Psoas muscle (tissue), 8 donors: ENCODE data around the gene UNK. TPM values are rescaled to one million over a fixed set of nuclear protein-coding genes. Genes with fewer than 3 reads are reported as not detected.

Experiments
- ATAC-seq, 4 donors: fragments of 200-7000 bp; cut with Tn5 transposase; one replicate each; pipeline ENCODE4 v1.9.1; 2020; ENCODE audit warnings: moderate library complexity in 3 of 4, mild to moderate bottlenecking in 2 of 4
- DNase-seq, 2 donors: peaks; one replicate each; pipeline ENCODE4 v3.0.0-alpha.2; 2020
- H3K27ac ChIP-seq: fragments of 200-600 bp; one replicate; pipeline ENCODE4 v1.8.0; 2022
- H3K27me3 ChIP-seq, 3 donors: fragments of 200-600 bp in 1 of 3; one replicate each; pipeline versions ENCODE4 v1.6.1 to v1.8.0; 2013 to 2022; ENCODE audit warnings: low read length in 2 of 3, mild to moderate bottlenecking in 2 of 3, moderate library complexity in 1 of 3; ENCODE audit not compliant: insufficient read depth in 3 of 3
- H3K36me3 ChIP-seq, 2 donors: fragments of 200-600 bp in 1 of 2; one replicate each; pipeline versions ENCODE4 v1.6.1 to v1.8.0; 2013 to 2022; ENCODE audit warnings: low read depth in 1 of 2, mild to moderate bottlenecking in 1 of 2, moderate library complexity in 1 of 2; ENCODE audit not compliant: insufficient read depth in 1 of 2
- H3K4me1 ChIP-seq: fragments of 200-600 bp; one replicate; pipeline ENCODE4 v1.8.0; 2022
- H3K4me3 ChIP-seq: fragments of 200-600 bp; one replicate; pipeline ENCODE4 v1.8.0; 2022; ENCODE audit warnings: mild to moderate bottlenecking
- H3K9me3 ChIP-seq: fragments of 200-600 bp; one replicate; pipeline ENCODE4 v1.8.0; 2022
- WGBS, 3 donors: extraction: QIAGEN DNeasy Blood & Tissue Kit; methylation state at CpG; one replicate each; pipeline versions ENCODE4 v1.1.6 to v1.1.7; 2013; 5-methylcytosine and 5-hydroxymethylcytosine counted together
- intact Hi-C, 2 donors: fragments of 100-400 bp; cut with DNase I; formaldehyde crosslinking; loops; one replicate each; pipeline versions ENCODE4 v1.11.0 to v1.14.2; 2022
- polyA plus RNA-seq, 3 donors: library from polyadenylated mRNA; stranded (reverse); fragments of 200-250 nt; gene quantifications; one replicate each; pipeline ENCODE4 v1.2.3, GENCODE V29; 2013
- total RNA-seq, 4 donors: library from RNA; stranded (reverse); fragmentation: NEBNext Ultra II Directional in 2 of 4; extraction: Animal tissue kit (Norgen Biotek cat#: 25700) in 2 of 4; gene quantifications; one replicate each; pipeline versions ENCODE4 v1.2.1 to v1.2.4, GENCODE V29; 2021 to 2023
- TF ChIP-seq, protein P1 (sequence below): fragments of 200-600 bp; IDR thresholded peaks from one replicate; pipeline ENCODE4 v1.8.0; 2022; ENCODE audit warnings: antibody characterized with exemption
- donor health status: healthy with polysubstance abuse.
- donor health status: DM: no; HTN: no; CAD: no; lungs with moderate emphysema.
- donor health status: Bipolar disorder and iron deficiency.
- donor health status: healthy.
- donor health status: DM: yes; HTN: yes; CAD: no.
- donor health status: DM: no; HTN: no; CAD: no.
- donor health status: DM: no; HTN: no; CAD: no.
- donor health status: DM: yes; HTN: yes; CAD: no.

The UNK gene
- total and polyA plus RNA-seq, 7 donors, result 6.9 to 13.7 (median 8.2) TPM

DNA sequence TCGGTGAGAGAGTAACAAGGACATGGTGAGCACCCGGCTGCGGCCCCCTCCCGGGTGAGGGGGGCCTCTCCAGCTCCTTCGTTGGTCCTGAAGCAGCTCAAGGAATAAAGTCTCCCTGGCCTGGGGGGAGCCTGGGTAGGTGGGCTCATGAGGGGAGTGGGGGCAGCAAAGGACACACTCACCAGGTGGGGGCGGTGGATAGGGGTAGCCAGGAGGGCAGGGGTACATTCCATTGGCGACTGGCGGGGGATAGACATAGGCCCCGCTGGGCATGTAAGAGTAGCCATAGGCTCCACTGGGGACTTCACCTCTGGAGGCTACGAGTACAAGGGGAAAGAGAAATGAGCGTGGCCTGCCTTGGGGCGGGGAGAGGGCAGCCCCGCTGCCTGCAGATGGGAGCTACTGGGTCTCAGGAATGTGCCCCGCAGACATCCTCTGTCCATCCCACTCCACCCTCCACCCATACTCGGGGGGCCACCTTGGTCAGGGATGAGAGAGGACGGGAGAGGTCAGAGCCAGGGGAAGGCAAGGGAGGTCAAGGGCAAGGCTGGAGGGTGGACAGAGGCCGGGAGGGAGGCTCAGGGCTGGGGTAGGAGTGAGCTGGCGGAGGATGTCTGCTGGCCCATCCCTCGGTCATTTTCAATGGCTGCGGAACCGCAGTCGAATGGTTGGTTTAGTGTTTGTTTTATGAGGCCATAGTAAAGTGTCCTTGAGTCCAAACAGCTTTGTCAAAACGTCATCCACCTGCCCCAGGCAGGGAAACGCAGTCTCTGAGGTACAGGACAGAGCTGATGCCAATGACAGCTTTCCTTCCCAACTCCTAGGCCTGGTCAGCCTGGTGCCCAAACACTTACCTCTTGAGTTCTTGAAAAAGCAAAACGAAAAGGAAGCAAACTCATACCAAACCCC, 63.3 kb downstream of the UNK start:
- intact Hi-C loops, result loop anchor here (5.0 kb wide), 2 partner anchors 61 to 71 kb away; a partner anchor contains a TSS
- WGBS, 3 donors, result 83 to 84% (median 83%) methylated on average over 25 of the region's 25 CpGs

DNA sequence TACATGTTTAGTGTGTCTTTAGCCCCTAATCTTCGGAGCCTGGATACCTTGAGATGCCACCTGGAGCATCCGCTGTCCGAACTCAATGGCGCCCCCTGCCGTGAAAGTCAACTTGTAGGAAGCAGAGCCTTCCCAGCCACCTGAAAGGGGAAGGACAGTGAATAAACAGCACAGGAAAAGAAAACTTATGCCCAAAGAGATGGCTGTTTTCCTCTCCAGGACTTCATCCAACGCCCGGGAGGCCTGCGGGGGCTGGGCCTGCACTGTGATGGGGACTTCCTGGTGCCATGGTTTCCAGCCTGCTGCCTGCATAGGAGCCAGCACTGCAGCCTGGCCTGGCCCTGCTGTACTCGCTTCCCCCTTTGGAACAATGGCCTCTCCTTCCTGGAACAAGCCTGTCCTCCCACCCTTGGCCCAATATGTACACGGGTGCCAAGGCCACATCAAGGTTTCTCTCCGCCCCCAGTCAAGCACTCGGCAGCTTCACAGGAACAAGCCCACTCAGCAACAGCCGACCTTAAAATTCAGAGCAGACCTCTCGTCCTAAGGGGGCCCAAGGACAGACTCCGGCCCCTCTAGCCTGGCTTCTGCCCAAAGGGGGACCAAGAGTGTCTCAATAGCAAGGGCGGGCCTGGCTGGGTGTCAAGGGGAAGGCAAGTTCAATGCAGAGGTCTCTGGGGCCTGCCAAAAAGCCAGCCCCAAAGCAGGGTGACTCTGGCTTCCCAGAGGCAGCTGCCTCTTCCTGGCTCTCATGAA, 64.1 kb downstream of the UNK start:
- DNase-seq (peak; percentile 75 to 83), ATAC-seq (no peak)
- H3K27ac ChIP-seq, result peak overlapping the region; percentile 95
- H3K9me3 ChIP-seq, result no peaks in the 10 kb centered on the region
- WGBS, 3 donors, result 35 to 36% (median 35%) methylated on average over 16 of the region's 16 CpGs
- H3K27me3 ChIP-seq, result no peaks in the 10 kb centered on the region
- TF ChIP-seq, protein P1, sequence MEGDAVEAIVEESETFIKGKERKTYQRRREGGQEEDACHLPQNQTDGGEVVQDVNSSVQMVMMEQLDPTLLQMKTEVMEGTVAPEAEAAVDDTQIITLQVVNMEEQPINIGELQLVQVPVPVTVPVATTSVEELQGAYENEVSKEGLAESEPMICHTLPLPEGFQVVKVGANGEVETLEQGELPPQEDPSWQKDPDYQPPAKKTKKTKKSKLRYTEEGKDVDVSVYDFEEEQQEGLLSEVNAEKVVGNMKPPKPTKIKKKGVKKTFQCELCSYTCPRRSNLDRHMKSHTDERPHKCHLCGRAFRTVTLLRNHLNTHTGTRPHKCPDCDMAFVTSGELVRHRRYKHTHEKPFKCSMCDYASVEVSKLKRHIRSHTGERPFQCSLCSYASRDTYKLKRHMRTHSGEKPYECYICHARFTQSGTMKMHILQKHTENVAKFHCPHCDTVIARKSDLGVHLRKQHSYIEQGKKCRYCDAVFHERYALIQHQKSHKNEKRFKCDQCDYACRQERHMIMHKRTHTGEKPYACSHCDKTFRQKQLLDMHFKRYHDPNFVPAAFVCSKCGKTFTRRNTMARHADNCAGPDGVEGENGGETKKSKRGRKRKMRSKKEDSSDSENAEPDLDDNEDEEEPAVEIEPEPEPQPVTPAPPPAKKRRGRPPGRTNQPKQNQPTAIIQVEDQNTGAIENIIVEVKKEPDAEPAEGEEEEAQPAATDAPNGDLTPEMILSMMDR, result peak; percentile 57
- intact Hi-C loops, result loop anchor here (5.0 kb wide), 2 partner anchors 61 to 71 kb away; a partner anchor contains a TSS
- H3K4me3 ChIP-seq, result peak overlapping the region; percentile 6
- H3K36me3 ChIP-seq, result peaks cover 15 to 70% of the 10 kb centered on the region in 2 donors
- peaks cover 75% of the 10 kb centered on the region for H3K4me1 ChIP-seq

More for the DNA sequence above, 63.3 kb downstream of the UNK start:
- DNase-seq, result no peak
- peaks cover 67% of the 10 kb centered on the region for H3K4me1 ChIP-seq
- peaks cover 15 to 70% of the 10 kb centered on the region in 2 donors for H3K36me3 ChIP-seq
- ATAC-seq, result no peak
- H3K27ac ChIP-seq, result peak overlapping the region; percentile 95
- H3K4me3 ChIP-seq, result peak overlapping the region; percentile 6
- H3K9me3 ChIP-seq, result no peaks in the 10 kb centered on the region
- no peaks in the 10 kb centered on the region for H3K27me3 ChIP-seq
- TF ChIP-seq, protein P1, result no peak

DNA sequence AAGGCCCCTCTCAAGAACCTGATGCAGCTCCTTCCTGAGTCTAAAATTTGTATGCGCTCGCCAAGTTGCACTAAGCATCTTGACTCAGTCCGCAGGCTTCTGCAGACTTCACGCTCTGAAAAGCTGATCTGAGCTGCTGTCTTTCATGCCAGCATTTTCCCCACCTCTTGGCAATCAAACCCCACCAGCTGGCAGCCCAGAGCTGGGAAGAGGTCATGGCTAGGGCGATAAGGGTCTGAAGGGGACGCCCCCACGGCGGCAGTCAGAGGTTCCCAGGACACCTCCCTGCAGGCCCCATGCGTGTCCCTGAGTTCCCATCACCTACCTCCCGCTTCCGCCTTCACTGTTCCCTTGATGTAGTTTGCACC, 64.7 kb downstream of the UNK start:
- ATAC-seq (no peak), DNase-seq (no peak)
- H3K36me3 ChIP-seq, result peaks cover 15 to 70% of the 10 kb centered on the region in 2 donors
- H3K27me3 ChIP-seq, result no peaks in the 10 kb centered on the region
- H3K27ac ChIP-seq, result peak overlapping the region; percentile 95
- no peak overlapping the region for H3K4me3 ChIP-seq
- no peaks in the 10 kb centered on the region for H3K9me3 ChIP-seq
- 45 to 64% (median 47%) methylated on average over 11 of the region's 11 CpGs for WGBS, 3 donors
- TF ChIP-seq, protein P1, result no peak
- intact Hi-C loops, result loop anchor here (5.0 kb wide), 2 partner anchors 62 to 72 kb away; a partner anchor contains a TSS
- H3K4me1 ChIP-seq, result peaks cover 81% of the 10 kb centered on the region

DNA sequence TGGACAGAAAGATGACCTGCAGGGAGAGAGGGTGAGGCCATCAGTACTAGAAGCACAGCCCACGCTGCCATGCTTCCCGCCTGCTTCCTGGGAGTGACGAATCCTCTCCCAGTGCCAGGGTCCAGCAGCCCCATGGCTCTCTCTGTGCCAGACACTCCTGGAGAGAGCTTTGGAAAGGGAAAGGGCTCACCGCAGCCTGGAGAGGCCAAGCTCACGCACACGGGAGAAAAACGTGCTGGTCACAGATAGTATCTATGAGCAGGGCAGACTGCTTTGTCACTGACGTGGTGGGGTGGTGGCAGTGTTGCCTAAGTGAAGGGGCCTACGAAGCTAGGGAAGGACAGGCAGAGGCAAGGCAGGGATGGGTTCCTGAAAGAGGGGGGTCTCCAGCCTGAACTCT, 65.1 kb downstream of the UNK start:
- WGBS, 3 donors, result 49 to 53% (median 50%) methylated on average over 9 of the region's 9 CpGs
- Histone ChIP-seq H3K4me1 (peaks cover 79% of the 10 kb centered on the region), H3K36me3 (peaks cover 15 to 70% of the 10 kb centered on the region in 2 donors), H3K27me3 (no peaks in the 10 kb centered on the region), H3K27ac (peak overlapping the region; percentile 98), H3K4me3 (no peak overlapping the region), H3K9me3 (no peaks in the 10 kb centered on the region)
- intact Hi-C loops, result loop anchor here (5.0 kb wide), 2 partner anchors 62 to 72 kb away; a partner anchor contains a TSS
- DNase-seq (no peak), ATAC-seq (no peak)
- TF ChIP-seq, protein P1, result no peak
